HG03457 (cell line): Measurements from ENCODE around the gene EPN3.

ENCODE experiments used
- ATAC-seq: cut with Tn5 transposase; IDR thresholded peaks from one replicate; pipeline ENCODE4 v1.9.1; 2021; ENCODE audit warnings: moderate number of reproducible peaks; ENCODE audit not compliant: unreplicated experiment

Gene EPN3

DNA sequence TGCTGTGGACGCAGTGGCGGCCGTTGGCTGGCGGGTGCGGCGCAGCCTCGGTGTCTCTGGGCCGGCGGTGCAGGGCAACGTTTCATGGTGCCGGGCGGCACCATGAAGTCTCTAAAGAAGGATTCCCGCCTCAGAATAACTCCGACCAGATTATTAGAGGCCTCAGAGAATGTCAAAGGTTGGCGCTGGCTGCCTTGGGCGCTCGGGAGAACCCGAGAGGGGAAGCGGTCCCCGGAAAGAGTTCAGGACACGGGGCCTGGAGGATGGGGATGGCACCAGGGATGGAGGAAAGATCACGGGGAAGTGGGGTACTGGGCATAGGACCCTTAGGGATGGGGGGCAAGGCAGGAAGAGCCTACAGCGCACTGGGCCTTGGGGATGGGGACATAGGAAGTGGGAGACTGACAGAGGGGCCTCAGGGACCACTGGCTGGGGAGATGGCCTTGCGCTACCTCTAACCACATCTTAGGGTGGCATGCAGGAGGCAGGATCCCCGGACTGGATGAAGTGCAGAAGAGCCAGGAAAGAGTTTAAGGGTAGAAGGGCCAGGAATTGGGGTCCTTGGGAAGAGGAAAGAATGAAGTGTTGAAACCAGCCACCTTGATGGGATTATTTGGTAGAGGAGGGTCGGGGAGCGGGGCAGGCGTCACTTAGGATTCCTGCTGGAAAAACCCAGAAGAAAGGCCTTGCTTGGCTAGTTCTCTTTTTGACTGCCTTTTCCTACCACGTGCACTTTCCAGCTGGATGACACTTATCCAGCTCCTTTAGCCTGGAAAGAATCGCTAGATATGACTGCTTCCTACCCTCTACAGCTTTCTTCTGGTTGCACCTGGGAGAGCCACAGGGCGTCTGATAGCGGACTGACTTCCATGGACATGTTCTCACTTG lies 23.7 kb upstream of the EPN3 start:
- no peak for ATAC-seq

DNA sequence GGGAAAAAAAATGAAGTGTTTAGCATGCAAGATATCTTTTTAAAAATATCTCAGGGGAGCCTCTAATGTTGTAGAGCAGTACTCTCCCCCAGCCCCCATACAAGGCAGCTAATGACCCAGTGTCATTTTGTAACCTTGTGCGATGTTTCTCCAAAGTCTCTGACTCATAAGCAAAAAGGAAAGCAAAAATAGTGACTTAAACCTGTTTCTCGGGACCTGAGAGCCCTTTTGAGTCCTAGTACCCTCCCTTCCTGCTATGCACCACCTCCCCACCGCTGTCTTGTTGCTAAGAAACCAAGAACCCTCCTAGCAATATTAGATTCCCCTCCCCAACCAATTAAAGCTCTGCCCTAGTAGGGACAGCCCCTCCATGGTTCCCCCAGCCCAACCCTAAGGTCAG lies 21.5 kb upstream of the EPN3 start:
- ATAC-seq: peak; percentile 48

DNA sequence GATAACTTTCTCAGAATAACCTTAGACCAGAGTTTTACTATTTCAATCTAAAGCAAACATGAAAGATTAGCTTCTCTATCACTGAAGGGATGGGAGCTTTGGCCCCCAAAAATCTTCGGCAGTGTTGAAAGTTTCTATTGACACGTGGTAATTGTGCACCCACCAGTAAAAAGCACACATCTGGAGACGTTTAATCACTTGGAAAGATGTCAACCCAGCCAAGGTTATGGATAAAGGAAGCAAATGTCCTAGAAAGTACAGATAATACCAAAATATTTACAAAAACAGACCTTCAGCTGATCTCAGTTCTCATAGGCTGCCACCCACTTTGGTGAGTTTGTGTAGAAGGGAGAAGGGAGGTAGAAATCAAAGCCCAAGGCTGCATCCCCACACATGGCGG lies 19.0 kb upstream of the EPN3 start:
- ATAC-seq: no peak

DNA sequence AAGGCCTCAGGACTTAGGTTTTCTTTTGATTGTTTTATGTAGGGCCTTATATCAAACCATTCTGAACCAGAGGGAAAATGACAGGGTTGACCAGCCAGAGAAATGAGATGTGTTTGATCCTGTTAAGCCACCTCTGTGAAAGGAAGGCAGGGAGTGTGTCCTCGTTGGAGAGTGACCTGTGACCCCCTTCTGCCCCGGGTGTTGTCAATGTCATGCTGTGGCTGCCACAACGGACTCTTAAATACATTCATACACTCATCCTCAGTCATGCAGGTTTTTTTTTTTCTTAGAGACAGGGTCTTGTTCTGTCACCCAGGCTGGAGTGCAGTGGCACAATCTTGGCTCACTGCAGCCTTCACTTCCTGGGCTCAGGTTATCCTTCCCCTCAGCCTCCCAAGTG lies 18.1 kb upstream of the EPN3 start:
- ATAC-seq: no peak

DNA sequence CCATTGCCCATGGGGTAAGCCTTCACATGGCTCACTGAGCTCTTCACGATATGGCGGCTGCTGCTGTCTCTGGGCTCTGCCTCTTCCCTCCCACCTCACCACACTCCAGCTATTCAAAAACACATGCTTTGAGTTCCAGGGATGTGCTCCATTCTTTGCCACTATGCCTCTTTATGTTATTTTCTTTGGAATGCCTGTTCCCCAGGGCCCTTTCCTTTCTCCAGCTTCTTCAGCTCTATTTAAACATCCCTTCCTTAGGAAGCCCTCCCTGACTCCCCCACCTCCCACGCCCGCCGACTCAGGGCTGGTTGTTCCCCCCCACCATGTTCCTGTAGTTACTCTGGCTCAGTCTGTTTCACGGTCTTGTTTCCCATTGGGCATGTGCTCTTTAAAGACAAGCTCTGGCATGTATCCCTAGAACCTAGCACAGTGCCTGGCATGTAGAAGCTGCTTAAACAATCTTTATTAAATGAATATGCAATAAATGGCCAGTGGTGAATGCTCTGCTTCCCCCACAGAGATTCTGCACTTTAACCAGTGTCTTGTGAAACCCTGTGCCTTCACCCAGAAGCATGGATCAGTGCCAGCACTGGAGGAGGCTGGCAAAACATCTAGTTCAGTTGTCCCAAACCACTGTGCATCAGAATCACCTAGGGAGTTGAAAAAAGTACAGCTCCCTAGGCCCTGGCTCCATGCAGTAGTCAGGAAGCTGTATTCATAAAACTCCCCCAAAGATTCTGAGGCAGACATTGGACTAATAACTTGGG lies 17.4 kb upstream of the EPN3 start:
- ATAC-seq: no peak

DNA sequence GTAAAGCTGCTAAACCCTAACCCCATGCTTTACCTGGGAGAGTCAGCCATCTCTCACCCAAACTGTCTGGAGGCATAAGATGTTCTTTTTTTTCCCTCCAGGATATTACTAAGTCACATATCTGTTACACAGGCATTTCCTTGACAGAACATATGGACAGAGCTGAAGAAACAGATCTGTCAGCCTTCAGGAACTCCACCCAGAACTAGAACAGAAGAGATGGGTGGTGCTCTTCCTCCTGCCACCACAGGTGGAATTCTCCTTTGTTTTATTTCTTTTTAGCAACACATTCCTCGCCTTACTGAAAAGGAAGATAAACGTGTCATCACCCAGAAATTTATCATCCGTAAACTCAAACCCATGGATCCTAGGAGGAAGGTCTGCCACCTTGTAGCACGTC lies 15.5 kb upstream of the EPN3 start:
- no peak for ATAC-seq

DNA sequence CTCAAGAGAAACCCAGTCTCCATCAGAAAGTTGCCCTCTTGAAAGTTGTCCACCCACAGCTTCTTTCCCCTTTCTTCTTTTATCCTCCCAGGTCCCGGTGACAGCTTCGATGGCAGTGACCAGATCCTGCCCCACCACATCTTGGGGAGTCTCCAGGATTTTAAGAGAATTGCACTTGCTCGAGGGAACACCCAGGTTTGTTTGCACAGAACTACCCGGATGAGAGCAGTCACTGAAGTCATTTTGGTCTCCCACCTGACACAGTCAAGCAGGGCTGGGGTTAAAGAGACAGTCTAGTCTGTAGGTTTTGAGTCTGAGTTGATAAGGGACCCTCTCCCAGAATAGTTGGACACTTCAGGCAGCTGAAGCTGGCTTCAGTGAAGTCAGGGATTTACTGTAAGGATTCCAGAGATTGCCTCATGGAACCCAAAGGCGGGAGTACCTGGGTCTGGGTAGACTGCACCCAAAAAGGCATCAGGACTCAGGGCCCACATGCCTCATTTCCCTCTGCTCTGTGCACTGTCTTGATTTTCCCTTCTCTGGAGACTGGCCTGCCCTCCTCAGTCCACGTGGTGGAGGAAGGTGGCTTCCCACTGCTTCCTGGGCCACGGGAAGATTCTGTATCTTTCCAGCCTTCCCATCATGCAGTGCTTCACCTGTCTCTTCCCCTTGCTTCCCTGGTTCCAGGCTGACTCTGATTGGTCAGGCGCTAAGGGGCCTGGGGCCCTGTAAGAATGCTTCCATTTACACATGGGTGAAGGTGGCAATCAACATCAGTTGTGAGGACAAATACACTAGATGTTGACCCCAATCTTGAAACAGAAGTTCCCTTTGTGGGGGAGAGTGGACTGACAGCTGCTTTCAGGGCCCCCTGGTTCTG lies 14.8 kb upstream of the EPN3 start:
- ATAC-seq: no peak

DNA sequence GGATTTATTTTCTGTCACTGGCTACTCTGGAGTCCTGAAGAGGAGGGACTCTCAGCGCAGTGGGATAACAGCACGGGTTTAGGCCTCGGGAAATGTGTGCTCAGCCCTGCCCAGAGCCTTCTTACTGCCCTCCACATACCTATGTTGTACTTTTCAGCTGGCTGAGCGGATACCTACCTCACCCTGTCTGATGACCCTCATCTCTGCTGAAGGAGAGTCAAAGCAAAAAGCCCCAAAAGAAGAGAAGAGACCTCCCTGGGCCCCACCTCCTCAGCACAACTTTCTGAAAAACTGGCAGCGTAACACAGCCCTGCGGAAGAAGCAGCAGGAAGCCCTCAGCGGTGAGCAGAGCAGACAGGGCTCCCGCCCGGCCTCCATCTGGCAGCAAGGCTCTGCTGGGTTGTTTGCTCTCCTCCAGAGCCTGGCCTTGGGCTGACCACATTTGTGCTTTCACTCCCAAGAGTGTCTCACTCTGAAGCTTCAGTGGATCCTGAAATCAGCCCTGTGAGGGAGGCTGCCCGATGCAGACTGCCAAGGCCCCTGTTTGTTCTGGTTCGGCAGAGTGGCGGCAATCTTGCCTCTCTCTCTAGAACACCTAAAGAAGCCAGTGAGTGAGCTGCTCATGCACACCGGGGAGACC lies 14.0 kb upstream of the EPN3 start:
- ATAC-seq: no peak

DNA sequence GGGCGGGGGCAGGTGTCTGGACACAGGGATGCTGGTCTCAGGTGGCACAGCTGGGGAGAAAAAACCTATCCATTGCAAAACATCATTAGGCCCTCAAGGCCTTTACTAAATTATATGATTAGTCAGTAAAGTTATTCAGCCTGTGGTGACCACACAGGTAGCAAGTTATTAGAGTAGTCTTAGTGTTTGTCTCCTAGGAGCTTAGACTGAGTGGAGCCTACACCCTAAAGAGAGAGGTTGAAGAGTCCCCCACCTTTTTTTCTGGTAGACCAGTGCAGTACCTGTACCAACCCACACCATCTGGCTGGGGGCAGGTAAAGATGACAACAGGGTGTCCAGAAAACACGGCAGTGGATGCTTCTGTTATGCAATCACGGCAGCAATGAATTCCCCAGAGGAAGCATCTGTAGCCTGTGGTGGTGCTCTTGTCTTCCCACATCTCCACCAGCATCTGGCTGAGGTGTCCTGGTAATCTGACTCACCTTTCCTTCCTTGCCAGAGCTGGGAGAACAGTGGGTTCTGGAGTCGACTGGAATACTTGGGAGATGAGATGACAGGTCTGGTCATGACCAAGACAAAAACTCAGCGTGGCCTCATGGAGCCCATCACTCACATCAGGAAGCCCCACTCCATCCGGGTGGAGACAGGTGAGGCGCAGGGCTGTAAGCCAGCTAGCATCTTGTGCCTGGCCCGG lies 13.2 kb upstream of the EPN3 start:
- ATAC-seq: no peak

DNA sequence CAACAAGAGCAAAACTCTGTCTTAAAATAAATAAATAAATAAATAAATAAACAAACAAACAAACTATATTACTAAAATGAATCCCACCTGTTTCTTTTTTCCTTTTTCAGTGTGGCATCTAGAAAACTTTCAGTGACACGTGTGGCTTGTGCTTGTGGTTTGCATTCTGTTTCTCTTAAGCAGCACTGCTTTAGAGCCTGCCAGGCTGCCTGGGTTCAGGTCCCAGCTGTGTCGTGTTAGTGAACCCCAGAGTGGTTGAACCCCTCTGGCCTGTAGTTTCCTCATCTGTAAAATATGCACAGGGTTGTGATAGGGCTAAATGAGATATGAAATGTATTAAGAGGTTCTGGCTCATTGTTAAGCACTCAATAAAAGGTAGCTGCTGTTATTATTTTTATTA lies 12.1 kb upstream of the EPN3 start:
- ATAC-seq: no peak

DNA sequence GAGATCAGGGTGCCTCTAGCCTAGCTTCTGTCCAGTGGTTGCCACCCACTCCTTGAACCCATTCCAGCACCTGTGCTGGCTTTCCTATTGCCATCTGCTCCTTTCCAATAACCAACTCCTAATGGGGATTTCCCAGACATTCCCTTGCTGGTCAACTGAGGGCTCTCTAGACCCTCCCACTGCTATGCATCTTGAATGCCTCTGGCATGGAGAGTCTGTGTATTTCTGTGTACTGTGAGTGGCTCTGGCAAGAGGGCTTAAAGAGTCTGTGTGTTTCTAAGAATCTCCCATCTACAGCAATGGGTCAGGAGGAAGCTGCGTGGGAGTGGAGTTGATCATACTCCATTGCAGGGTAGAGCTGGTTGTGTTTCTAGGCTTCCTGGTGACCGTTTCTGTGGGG lies 11.0 kb upstream of the EPN3 start:
- ATAC-seq: no peak

DNA sequence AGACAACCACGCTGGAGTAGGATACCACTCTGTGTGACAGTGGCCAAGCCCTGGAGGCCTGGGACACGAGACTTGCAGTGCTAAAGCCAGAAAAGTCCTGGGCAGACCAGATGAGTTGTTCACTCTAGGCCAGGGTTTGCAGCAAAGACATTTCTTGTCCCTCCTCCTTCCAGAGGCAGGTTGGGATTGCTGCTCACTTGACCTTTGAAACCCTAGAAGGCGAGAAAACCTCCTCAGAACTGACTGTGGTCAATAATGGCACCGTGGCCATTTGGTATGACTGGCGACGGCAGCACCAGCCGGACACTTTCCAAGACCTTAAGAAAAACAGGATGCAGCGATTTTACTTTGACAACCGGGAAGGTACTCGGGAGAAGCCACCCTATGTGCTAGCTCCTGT lies 9.8 kb upstream of the EPN3 start:
- ATAC-seq: no peak

DNA sequence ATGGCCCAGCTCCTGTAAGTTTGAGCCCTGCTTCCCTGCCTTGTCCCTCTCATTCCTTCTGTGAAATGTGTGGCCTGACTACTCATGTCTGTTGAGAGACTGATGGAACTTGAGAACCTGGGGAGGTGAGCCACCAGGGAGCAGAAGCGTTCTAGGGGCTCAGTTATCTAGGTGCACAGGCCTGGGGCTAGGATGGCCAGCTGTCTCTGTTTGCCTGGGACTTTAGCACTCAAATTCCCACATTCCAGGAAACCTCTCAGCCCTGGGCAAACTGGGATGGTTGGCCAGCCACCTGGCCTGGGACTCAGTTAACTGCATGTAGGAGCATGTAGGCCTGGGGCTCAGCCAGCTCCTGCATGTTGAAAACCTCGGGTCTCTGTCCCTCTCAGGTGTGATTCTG lies 9.3 kb upstream of the EPN3 start:
- no peak for ATAC-seq

DNA sequence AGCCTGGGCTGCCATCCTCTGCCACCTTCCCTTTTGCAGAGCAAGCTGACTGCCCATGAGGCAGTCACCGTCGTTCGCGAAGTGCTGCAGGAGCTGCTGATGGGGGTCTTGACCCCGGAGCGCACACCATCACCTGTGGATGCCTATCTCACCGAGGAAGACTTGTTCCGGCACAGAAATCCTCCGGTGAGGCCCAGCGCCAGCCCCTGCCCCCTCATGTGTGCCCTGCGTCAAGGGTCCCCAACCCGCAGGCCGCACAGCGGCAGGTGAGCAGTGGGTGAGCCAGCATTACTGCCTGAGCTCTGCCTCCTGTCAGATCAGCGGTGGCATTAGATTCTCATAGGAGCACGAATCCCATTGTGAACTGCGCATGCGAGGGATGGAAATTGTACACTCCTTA lies 7.7 kb upstream of the EPN3 start:
- no peak for ATAC-seq

DNA sequence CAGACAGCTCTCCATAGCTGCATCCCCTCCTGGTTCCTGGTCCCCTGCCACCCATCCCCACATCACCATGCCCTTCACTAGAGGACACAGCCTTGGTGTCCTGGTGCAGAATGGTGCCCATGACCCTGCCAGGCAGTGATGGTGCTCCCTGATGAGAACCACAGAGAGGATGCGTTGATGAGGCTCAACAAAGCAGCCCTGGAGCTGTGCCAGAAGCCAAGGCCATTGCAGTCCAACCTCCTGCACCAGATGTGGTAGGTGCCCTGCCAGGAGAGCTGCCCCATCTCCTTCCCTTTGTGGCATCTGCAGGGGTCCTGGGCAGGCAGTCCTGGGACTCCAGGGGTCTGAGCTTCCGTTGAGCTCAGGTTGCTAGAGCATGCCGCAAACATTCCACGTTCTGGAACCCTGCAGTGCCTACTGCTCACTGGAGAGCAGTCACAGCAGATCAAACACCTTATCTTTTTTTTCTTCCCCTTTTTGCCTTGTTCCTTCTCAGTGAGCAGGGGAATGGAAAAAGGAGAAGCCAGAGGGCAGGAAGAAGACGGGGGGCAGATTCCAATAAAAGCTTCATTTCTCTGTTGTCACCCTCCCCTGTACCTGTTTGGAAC lies 5.3 kb upstream of the EPN3 start:
- ATAC-seq: no peak

DNA sequence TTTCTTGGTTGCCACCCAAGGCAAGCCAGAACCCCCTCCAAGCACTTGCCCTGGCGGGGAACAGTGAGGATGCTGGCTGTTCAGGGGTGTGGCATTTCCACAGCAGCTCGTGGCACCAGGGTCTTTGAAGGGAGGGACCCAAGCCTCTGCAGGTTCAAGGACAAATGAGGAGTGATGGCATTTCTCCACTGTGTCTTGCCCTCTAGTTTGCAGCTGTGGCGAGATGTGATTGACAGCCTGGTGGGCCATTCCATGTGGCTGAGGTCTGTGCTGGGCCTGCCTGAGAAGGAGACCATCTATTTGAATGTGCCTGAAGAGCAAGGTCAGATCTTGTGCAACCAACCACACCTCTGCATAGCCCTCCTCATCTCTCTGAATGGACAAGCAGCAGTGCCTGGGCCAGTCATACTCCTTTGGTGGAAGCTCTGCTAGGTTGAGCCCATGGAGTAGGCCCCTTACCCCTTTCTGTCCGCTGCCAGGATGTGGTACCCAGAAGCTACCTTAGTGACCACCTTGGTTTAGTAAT lies 4.5 kb upstream of the EPN3 start:
- no peak for ATAC-seq

DNA sequence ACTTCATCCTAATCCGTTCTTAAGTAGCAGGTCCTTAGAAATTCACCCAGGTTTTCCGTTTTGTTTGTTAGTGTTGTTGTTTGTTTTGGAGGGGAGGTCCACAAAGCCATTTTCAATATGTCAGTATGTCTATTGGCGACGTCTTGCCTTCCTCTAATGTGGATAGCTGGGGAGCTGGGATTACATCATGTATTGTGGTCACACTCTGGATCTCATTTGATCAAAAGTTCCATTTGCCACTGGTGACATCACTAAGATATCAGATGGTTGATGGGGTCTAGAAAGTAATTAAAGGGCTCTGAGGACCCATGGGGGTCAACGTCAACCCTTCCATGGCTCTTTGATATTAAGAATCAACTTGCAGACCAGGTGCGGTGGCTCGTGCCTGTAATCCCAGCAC lies 2.7 kb upstream of the EPN3 start:
- no peak for ATAC-seq

DNA sequence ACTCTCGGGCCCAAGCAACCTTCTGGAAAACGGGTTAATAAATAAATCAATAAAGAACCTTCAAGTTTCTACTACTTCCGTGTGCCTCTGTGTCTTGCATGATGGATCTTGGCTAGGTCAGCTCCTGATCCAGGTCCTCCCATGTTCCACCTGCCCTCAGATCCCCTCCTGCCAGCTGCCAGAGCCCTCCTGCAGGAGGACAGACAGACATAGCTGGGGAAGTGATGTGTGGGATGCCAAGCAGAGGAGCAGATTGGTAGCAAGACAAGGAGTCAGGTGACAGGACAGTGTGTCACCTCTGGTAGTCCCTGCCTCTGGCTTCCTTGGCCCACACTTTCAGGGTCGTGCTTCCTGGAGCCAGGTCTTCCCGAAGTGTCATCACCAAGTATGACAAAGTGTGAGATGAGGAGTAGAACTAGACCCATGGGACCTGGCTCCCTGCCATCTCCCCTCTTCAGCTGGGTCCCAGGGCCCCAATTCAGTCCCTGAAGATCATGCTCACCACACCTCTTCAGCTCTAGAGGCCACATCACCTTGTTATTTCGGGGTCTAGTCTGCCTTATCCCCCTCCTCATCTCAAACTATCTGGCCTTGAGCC lies 1.0 kb upstream of the EPN3 start:
- no peak for ATAC-seq

DNA sequence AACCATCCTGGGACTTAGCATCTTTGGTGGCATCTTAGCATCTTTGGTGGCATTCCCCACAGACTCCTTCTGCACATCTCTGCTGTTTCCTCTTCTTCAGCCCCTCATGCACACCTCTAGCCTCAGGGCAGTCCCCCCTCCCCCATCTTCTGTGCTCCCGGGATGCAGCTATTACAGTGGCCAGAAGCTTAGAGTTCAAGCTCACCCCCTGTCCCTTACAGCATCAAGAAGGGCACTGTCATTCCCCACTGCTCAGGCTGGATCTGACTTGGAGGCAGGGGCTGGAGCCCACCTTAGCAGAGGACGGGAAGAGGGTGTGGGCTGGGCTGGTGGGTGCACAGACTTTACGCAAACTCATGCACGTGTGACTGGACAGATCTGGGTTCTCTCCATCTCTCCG lies 650 bp downstream of the EPN3 start:
- ATAC-seq: no peak
